ENCODE results near the gene CST6. TPM values are rescaled to one million over a fixed set of nuclear protein-coding genes. Genes with fewer than 3 reads are reported as not detected.
A peak's percentile ranks its signal among the peaks of the same experiment; 100 is the strongest.

The CST6 gene
- total RNA-seq, 2 experiments from 2014 or later: not detected

GRCh38 chr11:65977621-65978390 is 34.0 kb upstream of the CST6 start:
- CTCF ChIA-PET: interaction anchor here (0.7 to 2.2 kb wide), 4 partner anchors 12 to 272 kb away, joined by 3 to 11 read pairs (median 5); partner anchors contain the start of genes FIBP and MUS81
- POLR2A ChIA-PET: no interaction called here
- H3K4me1 Mint-ChIP-seq: peaks cover 1% of the 10 kb centered on the region
- no peak overlapping the region for H3K4me3 Mint-ChIP-seq
- peaks cover 38% of the 10 kb centered on the region for H3K36me3 Mint-ChIP-seq (ENCODE audit: low read depth)
- no peaks in the 10 kb centered on the region for H3K9me3 Mint-ChIP-seq
- DNase-seq: no peak
- H3K27me3 Mint-ChIP-seq: no peaks in the 10 kb centered on the region
- H3K27ac Mint-ChIP-seq: no peak overlapping the region

GRCh38 chr11:65978391-65979238 is 33.2 kb upstream of the CST6 start:
- ChIA-PET CTCF (interaction anchor here (1.1 to 2.2 kb wide), 4 partner anchors 10 to 273 kb away, joined by 3 to 11 read pairs (median 4); partner anchors contain the start of genes FIBP and MUS81), POLR2A (no interaction called here)
- Mint-ChIP-seq H3K9me3 (no peaks in the 10 kb centered on the region), H3K4me1 (no peaks in the 10 kb centered on the region), H3K4me3 (no peak overlapping the region), H3K27me3 (no peaks in the 10 kb centered on the region), H3K27ac (no peak overlapping the region), H3K36me3 (ENCODE audit: low read depth) (peaks cover 31% of the 10 kb centered on the region)
- DNase-seq: no peak

GRCh38 chr11:65979261-65979759 is 32.5 kb upstream of the CST6 start:
- H3K27ac Mint-ChIP-seq: peak overlapping the region; percentile 27
- peaks cover 29% of the 10 kb centered on the region for H3K36me3 Mint-ChIP-seq (ENCODE audit: low read depth)
- H3K4me1 Mint-ChIP-seq: no peaks in the 10 kb centered on the region
- ChIA-PET CTCF (interaction anchor here (1.1 to 2.2 kb wide), 5 partner anchors 9 to 273 kb away, joined by 3 to 11 read pairs (median 3); partner anchors contain the start of genes FIBP and MUS81), POLR2A (no interaction called here)
- H3K9me3 Mint-ChIP-seq: no peaks in the 10 kb centered on the region
- no peak for DNase-seq
- H3K4me3 Mint-ChIP-seq: no peak overlapping the region
- H3K27me3 Mint-ChIP-seq: no peaks in the 10 kb centered on the region

GRCh38 chr11:65981101-65981740 is 30.6 kb upstream of the CST6 start:
- ChIA-PET POLR2A (no interaction called here), CTCF (interaction anchor here (0.9 to 1.3 kb wide), 3 partner anchors 7 to 93 kb away, joined by 3 to 4 read pairs (median 4); partner anchors contain the start of gene FIBP)
- H3K4me1 Mint-ChIP-seq: no peaks in the 10 kb centered on the region
- H3K27ac Mint-ChIP-seq: no peak overlapping the region
- no peaks in the 10 kb centered on the region for H3K27me3 Mint-ChIP-seq
- DNase-seq: no peak
- no peak overlapping the region for H3K4me3 Mint-ChIP-seq
- H3K36me3 Mint-ChIP-seq (ENCODE audit: low read depth): peaks cover 20% of the 10 kb centered on the region
- H3K9me3 Mint-ChIP-seq: no peaks in the 10 kb centered on the region

- Mint-ChIP-seq H3K9me3 (no peaks in the 10 kb centered on the region), H3K36me3 (ENCODE audit: low read depth) (peaks cover 15% of the 10 kb centered on the region), H3K4me1 (no peaks in the 10 kb centered on the region), H3K27ac (no peak overlapping the region), H3K4me3 (no peak overlapping the region), H3K27me3 (no peaks in the 10 kb centered on the region)
- POLR2A ChIA-PET: no interaction called here
- CTCF ChIA-PET: interaction anchor here (0.9 to 1.4 kb wide), 2 partner anchors 94 to 97 kb away, joined by 4 to 5 read pairs; partner anchors contain the start of gene FIBP
- DNase-seq: no peak
These were observed 29.6 kb upstream of the CST6 start for GRCh38 chr11:65981972-65982823.

- no peak for DNase-seq
- H3K27ac Mint-ChIP-seq: no peak overlapping the region
- H3K27me3 Mint-ChIP-seq: no peaks in the 10 kb centered on the region
- ChIA-PET POLR2A (no interaction called here), CTCF (interaction anchor here (1.4 to 3.0 kb wide), 2 partner anchors 98 to 203 kb away, joined by 5 to 15 read pairs; no protein-coding TSS in a partner anchor)
- H3K9me3 Mint-ChIP-seq: no peaks in the 10 kb centered on the region
- H3K4me3 Mint-ChIP-seq: no peak overlapping the region
- no peaks in the 10 kb centered on the region for H3K4me1 Mint-ChIP-seq
- peaks cover 11% of the 10 kb centered on the region for H3K36me3 Mint-ChIP-seq (ENCODE audit: low read depth)
These were observed 28.8 kb upstream of the CST6 start for GRCh38 chr11:65982824-65983588.

GRCh38 chr11:65983589-65983987 is 28.2 kb upstream of the CST6 start:
- Mint-ChIP-seq H3K27ac (no peak overlapping the region), H3K9me3 (no peaks in the 10 kb centered on the region), H3K36me3 (ENCODE audit: low read depth) (peaks cover 9% of the 10 kb centered on the region), H3K4me3 (no peak overlapping the region), H3K27me3 (no peaks in the 10 kb centered on the region), H3K4me1 (no peaks in the 10 kb centered on the region)
- DNase-seq: no peak
- ChIA-PET POLR2A (no interaction called here), CTCF (interaction anchor here (1.4 to 3.0 kb wide), 2 partner anchors 99 to 204 kb away, joined by 5 to 15 read pairs; no protein-coding TSS in a partner anchor)

- Mint-ChIP-seq H3K4me1 (peaks cover 7% of the 10 kb centered on the region), H3K27me3 (no peaks in the 10 kb centered on the region), H3K4me3 (no peak overlapping the region), H3K27ac (no peak overlapping the region), H3K36me3 (ENCODE audit: low read depth) (peaks cover 4% of the 10 kb centered on the region), H3K9me3 (no peaks in the 10 kb centered on the region)
- CTCF ChIA-PET: interaction anchor here (1.1 to 1.5 kb wide), 5 partner anchors 97 to 207 kb away, joined by 3 to 9 read pairs (median 5); partner anchors contain the start of genes AP5B1, CCDC85B and FIBP
- DNase-seq: no peak
- POLR2A ChIA-PET: no interaction called here
These were observed 24.5 kb upstream of the CST6 start for GRCh38 chr11:65987336-65987735.

GRCh38 chr11:65988791-65989592 is 22.8 kb upstream of the CST6 start:
- Mint-ChIP-seq H3K4me3 (no peak overlapping the region), H3K36me3 (ENCODE audit: low read depth) (peaks cover 4% of the 10 kb centered on the region), H3K27ac (peak overlapping the region; percentile 87), H3K4me1 (peaks cover 7% of the 10 kb centered on the region), H3K27me3 (no peaks in the 10 kb centered on the region), H3K9me3 (no peaks in the 10 kb centered on the region)
- peak; percentile 97 for DNase-seq
- POLR2A ChIA-PET: no interaction called here
- CTCF ChIA-PET: interaction anchor here (0.5 to 3.3 kb wide), 28 partner anchors 9 to 472 kb away, joined by 3 to 22 read pairs (median 4); partner anchors contain the start of genes CCDC85B, FIBP and KAT5

GRCh38 chr11:65992056-65992455 is 19.8 kb upstream of the CST6 start:
- ChIA-PET POLR2A (no interaction called here), CTCF (interaction anchor here (0.6 to 1.6 kb wide), 8 partner anchors 11 to 1815 kb away, joined by 3 to 5 read pairs (median 4); partner anchors contain the start of genes BANF1, KAT5 and SF3B2)
- Mint-ChIP-seq H3K4me3 (no peak overlapping the region), H3K9me3 (no peaks in the 10 kb centered on the region), H3K4me1 (peaks cover 7% of the 10 kb centered on the region), H3K36me3 (ENCODE audit: low read depth) (peaks cover 15% of the 10 kb centered on the region), H3K27me3 (no peaks in the 10 kb centered on the region), H3K27ac (no peak overlapping the region)
- DNase-seq: no peak

All from activated CD4-positive, alpha-beta T cell treated with anti-CD3 and anti-CD28 coated beads, Interleukin-2, amount 10 ng/mL, durations not matched to agents 7 days and 5 days (primary cell).